GM21529 (cell line): ENCODE data around the gene CRYBA4.
A peak's percentile ranks its signal among the peaks of the same experiment; 100 is the strongest.

Experiments
- ATAC-seq: cut with Tn5 transposase; IDR thresholded peaks from one replicate; pipeline ENCODE4 v1.9.1; 2021; ENCODE audit not compliant: unreplicated experiment

The CRYBA4 gene

GRCh38 chr22:26623984-26624383, 2.2 kb downstream of the CRYBA4 start:
- no peak for ATAC-seq

- ATAC-seq = no peak
Observed at GRCh38 chr22:26624803-26625202, 3.0 kb downstream of the CRYBA4 start.

GRCh38 chr22:26629988-26630761, 8.4 kb downstream of the CRYBA4 start:
- ATAC-seq = no peak

GRCh38 chr22:26631282-26631681, 9.5 kb downstream of the CRYBA4 start:
- ATAC-seq = no peak

GRCh38 chr22:26632422-26633155, 10.8 kb downstream of the CRYBA4 start:
- ATAC-seq = no peak

GRCh38 chr22:26634189-26634588, 12.4 kb downstream of the CRYBA4 start:
- no peak for ATAC-seq

- ATAC-seq = no peak
Observed at GRCh38 chr22:26635117-26635516, 13.4 kb downstream of the CRYBA4 start.

GRCh38 chr22:26636296-26636695, 14.5 kb downstream of the CRYBA4 start:
- ATAC-seq = no peak

- no peak for ATAC-seq
Observed at GRCh38 chr22:26642465-26643417, 21.0 kb downstream of the CRYBA4 start.

GRCh38 chr22:26643418-26644100, 21.8 kb downstream of the CRYBA4 start:
- no peak for ATAC-seq

- ATAC-seq = no peak
Observed at GRCh38 chr22:26646158-26646557, 24.4 kb downstream of the CRYBA4 start.

GRCh38 chr22:26648011-26648497, 26.3 kb downstream of the CRYBA4 start:
- ATAC-seq = no peak

GRCh38 chr22:26648528-26649388, 27.0 kb downstream of the CRYBA4 start:
- ATAC-seq = no peak

- ATAC-seq = no peak
Observed at GRCh38 chr22:26650722-26651421, 29.1 kb downstream of the CRYBA4 start.

GRCh38 chr22:26651815-26652214, 30.1 kb downstream of the CRYBA4 start:
- ATAC-seq = no peak

- ATAC-seq = peak; percentile 53
Observed at GRCh38 chr22:26656891-26657851, 35.4 kb downstream of the CRYBA4 start, which contains the start of gene MIAT. MIAT (plus strand) TSS chr22:26657588.

GRCh38 chr22:26658161-26658560, 36.4 kb downstream of the CRYBA4 start:
- no peak for ATAC-seq
